Activated T-cell treated with anti-CD3 and anti-CD28 coated beads, Interleukin-2, amount 50 U/mL, for 1 hour (primary cell): ENCODE results near the gene TTC21A.

ENCODE experiments used
- DNase-seq: peaks from one replicate; pipeline ENCODE4 v3.0.0-alpha.2; 2020

The TTC21A gene

DNA sequence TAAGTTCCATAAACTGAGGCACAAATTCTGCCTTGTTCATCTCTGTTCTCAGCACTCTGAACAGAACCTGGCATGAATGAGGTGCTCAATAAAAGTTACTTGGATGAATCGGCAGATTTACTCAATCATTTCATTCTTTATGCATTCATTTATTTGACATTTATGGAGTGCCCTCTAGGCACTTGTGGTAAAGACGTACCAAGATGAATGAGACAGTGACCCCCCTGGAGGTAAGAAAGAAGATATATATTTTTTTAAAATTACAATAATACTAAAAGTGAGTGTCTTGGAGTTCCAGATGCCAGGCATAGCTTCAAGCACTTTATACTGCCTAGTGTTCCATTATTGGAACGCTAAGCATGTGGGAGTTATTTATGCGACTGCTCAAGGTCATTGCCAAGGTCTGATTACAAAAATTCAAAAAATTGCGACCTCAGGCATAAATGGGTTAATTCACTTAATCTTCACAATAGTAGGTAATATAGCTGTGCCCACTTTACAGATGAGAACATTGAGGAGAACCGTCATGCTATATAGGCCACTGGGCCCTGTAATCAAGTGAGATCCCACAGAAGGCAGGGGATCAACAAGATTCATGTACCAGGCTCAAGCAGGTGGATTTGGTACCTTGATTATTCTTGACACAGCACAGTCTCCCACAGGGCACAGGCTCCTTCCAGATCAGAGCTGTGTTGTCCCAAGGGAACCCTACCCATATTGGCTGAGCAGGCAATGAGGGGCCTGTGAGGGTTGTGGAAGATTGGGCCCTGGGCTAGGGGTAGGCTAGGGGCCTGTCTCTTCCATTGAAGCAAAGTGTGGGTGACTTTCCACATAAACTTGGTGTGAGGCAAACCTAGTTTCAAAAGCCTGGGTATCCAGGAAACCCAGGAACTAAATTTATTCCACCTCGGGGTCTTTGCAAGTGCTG, 74.2 kb downstream of the TTC21A start:
- DNase-seq: no peak

DNA sequence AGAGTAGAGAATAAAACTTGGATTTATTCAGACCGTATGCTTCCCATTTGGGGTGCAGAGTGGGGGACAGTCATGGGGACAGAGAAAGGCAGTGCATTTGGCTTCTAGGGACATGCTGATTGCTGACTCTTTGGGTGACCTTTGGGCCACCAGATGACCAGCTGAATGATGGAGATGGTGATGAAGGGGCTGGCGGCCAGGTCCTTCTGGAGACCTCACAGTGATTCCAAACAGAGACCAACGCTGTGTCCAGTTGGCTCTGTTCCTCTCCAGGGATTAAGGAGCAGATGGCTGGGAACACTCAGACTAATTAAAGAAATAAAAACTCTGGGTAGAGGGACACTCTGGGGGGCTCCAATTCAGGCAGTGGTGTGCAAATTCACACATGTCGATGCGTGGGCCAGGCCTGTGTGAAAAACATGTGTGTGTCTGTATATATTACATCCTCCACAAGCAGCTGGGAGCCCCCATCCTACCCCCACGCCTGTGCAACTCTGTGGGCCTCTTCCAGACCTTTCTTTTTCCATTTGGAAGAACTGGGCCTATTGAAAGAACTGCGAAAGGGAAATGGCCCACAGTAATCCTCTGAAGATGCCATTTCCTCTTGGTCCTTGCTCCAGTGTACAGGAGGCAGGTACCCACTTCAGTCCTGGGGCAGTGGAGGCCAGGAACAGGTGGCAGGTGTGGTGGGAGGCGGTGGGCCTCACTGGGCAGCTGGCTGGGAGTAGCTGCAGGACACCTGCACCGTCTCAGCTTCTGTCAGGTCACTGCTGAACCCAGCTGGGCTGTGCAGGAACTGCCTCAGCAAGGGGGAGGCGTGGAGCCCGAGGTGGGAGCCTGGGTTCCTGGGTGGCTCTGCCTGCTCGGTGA, 76.0 kb downstream of the TTC21A start:
- DNase-seq: no peak

- no peak for DNase-seq
Measured at GRCh38 chr3:39184081-39184967, 76.8 kb downstream of the TTC21A start.

DNA sequence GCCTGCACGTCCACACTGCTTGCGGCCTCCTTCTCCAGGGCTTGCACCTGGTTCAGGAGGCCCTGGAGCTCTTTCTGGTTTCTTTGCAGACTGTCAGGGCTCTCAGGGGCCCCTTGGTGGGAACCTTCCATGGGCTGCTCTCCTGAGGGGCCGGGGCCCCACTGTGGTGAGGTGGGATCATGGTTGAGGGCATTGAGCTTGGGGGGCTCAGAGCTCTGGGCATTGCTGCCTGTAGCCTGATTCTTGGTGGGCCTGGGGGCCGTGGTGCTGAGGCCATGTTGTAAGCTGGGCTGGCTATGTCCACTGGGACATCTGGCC, 77.4 kb downstream of the TTC21A start:
- no peak for DNase-seq

GRCh38 chr3:39185326-39185958, 78.0 kb downstream of the TTC21A start:
- DNase-seq: no peak

- no peak for DNase-seq
Measured at GRCh38 chr3:39185959-39186691, 78.6 kb downstream of the TTC21A start.

DNA sequence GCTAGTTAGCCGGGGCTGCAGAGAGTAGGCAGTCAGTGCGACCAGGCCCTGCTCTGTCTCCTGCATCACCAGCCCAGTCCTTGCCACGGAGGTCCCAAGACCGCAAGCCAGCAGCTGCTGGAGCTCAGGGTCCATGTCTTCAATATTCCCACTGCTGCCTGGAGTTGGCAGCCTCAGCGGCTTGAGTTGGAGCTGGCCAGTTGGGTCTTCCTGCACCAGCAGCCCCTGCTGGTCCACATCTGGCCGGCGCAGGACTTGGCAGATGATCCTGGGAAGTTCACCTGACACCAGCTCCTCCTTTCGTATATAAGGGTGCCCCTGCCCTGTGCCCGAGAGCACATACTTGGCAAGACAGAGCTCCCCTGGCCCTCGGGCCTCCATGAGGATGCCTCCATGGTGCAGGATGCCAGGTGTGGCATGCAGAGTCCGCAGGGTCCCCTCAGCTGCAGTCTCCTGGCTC, 79.2 kb downstream of the TTC21A start:
- DNase-seq: no peak

GRCh38 chr3:39187372-39188155, 80.1 kb downstream of the TTC21A start:
- no peak for DNase-seq
